Activated gamma-delta T cell treated with anti-CD3 and anti-CD28 coated beads, Interleukin-2, amount 50 U/mL, for 16 hours (primary cell): ENCODE data around the gene LEMD2.

Experiments
- DNase-seq: peaks from one replicate; pipeline ENCODE4 v3.0.0-alpha.2; 2020; ENCODE audit warnings: low read depth

LEMD2 gene

DNA sequence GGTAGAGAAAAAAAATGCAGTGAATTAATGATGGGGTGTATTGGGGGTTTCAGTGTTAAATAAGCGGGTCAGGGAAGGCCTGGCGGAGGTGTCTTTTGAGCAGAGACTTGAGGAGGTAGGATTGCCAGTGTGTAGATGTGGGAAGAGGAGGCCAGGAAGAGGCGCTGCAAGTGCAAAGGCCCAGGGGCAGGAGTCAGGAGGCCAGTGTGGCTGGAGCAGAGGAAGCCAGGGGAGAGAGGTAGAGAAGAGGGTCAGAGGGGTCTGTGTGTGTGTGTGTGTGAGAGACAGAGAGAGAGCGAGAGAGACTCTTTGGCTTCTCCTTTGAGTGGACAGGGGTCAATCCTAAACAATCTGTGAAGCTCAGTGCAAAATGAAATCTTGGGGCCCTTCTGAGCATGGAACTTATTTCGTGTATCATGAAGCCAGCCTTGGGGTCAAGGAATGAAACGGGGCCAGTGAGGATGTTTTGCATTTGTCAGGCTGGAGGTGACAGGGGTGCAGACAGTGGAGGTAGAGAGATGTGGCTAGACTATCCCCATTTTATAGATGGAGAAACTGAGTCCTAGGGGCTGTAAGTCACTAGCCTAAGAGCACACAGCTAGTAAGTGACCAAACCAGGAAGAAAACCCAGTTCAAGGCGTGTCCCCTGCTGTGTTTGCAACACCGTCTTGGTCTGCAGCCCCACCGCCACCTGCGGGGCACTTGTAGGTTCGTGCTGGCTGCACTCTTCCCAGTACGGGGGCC, 32.5 kb downstream of the LEMD2 start:
- DNase-seq: no peak

- DNase-seq: no peak
These were observed 33.7 kb downstream of the LEMD2 start for GRCh38 chr6:33755070-33755869.

DNA sequence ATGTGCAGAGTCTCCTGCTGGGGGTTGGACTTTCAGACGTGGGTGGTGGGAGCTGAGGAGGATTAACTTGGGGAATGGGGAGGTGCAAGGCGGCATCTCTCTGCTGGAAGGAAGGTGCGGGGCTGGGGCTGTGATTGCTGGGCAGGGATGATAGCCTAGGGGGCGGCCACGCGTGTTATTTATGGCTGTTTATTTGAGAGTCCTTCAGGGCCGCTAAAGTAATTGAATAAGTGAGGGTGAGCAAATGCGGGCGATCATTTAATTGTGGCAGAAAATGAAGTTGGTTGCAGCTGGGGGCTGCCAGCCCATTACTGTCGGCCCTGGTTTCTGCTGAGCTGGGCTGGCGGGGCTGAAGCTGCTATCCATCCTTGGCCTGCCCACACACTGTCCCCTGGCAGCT, 34.7 kb downstream of the LEMD2 start:
- no peak for DNase-seq

DNA sequence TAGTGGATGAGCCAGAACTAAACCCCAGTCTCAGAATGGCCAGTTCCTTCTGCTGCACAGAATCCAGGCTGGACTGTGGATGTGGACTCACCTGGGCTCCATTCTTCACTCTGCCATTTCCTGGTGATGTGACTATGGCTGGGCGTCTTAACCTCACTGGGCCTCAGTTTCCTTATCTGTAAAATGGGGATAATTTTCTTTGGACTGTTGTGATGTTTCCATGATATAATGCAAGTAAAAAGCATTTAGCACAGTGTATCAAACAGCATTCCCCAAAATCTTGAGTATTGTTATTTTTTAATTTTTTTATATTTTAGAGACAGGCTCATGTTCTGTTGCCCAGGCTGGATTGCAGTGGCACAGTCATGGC, 36.3 kb downstream of the LEMD2 start:
- no peak for DNase-seq

GRCh38 chr6:33751771-33752645, 36.9 kb downstream of the LEMD2 start:
- no peak for DNase-seq

DNA sequence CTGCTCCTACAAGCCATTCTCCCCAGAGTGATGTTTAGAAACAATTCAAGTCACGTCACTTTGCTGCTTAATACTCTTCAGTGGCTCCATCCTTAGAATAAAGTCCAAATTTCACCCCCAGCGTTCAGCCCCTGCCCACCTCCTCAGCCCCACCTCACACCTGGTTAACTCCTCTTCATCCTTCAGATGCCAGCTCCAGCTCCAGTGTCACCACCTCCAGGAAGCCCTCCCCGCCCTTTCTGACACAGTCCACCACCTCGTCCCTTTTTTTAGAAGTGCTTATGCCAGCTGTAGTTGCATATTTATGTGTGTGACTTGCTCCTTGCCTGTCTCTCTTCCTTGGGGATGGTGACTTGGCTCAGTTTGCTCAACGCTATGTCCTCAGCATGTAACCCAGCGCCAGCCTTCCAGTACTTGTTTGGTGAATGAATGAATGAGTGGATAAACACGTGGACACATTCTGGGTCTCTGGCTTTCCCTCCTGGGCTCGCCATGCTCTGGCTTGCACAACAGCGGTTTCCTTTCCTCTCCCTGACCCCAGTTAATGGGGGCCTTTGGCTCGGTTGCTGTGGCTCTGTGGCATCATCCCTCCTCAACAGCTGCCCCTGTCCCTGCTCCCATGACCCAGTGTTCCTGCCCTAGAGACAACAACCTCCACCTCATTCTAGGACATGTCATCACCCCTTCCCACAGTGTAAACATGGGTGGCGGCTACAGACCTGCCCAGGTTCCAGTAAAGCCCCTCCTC, 38.5 kb downstream of the LEMD2 start:
- DNase-seq: no peak

DNA sequence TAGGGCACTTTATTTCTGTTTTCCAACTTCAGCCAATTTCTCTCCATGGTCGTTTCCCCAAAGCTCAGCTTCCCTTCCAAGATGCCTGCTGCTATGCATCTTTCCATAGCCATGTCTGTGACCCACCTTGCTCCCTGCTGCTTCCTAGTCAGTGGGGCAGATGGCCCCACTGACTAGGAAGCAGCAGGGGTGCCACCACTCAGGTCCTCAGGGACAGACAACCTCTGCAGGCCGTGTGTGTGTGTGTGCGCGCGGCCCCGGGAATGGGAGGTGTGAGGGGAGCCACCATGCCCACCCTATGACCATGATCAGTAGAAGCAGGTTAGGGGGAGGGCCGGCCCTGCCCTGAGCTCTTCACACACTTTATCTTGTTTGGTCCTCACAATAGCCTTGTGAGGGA, 39.5 kb downstream of the LEMD2 start:
- no peak for DNase-seq

- no peak for DNase-seq
These were observed 40.1 kb downstream of the LEMD2 start for GRCh38 chr6:33748841-33749240.

DNA sequence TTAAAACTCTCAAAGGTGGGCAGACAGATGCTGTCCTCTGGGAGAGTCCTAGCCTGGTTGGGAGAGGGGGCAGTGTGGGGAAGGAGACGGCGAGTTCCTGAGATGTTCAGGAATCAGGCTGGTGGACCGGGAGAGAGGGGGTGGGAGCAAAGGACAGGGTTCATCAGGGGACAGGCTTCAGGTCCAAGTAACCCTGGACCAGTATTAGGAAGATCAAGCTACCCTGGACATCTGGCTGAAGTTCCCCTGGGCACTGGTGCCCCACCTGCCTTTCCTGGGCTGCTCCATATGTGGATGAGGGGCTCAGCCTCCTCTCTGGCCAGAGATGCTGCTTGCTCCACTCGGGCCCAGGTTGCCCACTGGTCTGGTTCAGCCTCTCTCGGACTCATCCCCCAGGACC, 41.1 kb downstream of the LEMD2 start:
- no peak for DNase-seq

DNA sequence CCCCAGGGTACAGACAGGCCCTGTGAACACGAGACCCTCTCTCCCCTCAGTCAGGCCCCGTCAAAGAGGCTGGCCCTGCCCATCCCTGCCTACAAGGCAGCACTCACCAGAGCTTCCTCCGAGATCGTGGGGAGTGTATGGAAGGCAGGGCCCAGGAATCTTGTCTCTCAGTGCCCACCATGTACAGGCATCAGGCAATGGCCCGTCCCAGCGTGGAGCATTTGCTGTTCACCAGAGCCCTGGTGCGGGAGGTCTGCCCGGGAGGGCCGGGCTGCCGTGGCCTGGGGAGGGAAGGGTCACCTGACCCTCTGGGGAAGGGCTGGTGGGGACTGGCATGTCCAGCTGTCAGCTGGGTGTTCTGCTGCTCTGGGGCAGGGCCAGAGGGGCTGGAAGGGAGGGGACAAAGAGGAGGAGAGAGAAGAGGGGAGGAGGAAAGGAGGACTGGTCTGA, 42.3 kb downstream of the LEMD2 start, which contains the start of gene IP6K3:
Gene IP6K3 (minus strand): TSS at position 255 of the 450 bp plus-strand sequence. CDS start 11,429 bp downstream, outside the sequence.
- no peak for DNase-seq

DNA sequence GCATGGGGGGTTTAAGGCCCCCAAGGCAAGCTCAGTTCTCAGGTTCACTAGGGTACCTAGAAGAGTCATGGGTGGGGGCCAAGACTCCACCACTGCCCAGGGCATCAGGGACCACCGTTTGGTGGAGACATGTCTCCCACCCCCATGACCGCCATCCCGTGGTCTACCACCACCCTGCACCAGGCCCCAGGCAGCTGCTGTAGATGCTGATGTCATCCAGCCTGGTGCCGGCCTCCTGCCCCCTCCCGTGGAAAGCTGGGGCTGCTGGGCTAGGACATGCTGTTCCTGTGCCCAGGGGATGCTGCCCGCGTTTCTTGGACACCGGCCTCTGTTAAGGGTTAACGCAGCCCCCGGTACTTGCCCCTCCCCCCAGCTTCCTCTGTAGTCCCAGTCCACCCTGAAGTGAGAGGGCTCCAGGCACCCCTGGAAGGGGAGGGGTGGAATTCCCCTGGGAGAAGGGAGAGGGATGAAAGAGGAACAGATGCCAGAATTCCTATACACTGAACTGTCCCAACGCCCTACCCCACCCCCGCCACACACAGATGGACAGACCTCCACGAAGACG, 42.8 kb downstream of the LEMD2 start:
- DNase-seq: no peak

DNA sequence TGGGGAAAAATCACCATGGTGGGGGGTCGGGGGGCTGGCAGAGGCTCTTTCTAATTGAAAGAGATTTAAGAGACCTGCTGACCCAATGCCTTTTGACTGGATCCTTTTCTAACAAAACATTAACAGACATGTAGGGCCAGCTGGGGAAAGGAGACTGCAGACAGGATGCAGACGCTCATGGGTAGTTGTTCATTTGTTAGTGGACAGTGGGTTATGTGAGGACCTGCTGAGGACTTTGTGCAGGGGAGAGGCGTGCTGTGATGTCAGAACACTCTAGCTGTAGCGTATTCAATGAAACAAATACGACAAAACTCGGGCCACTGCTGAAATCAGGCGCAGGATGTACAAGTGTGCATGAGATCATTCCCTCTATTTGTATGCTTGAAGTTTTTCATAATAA, 43.4 kb downstream of the LEMD2 start:
- no peak for DNase-seq

DNA sequence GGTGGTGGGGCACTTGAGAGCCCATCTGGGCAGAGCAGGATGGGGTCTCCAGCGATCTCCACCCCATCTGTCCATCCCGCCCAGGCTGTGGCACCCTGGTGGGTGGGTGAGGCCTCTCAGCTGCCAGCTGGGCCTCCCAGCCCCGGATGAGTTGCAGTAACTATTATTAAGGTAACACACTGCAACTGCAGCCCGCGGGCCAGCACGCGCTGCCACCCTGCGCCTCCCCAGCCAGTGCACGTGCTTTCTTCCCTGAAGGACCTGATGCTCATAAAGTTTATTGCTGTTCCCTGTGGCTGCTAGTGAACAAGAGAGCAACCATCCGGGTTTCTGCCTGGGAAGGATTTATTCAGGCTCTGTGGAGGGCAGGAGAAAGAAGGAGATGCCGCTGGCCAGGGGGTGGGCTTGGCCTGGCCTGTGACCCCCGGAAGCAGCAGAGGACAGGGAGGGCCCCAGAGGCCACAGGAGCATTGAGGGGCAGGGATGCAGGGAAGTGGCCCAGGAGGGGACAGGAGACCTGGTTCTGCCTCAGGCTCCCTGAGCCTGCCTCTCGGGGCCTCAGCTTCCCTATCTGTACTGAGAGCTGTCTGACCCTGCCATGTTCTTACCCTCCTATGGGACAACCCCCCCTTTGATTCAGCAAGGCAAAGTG, 43.9 kb downstream of the LEMD2 start:
- DNase-seq: no peak

DNA sequence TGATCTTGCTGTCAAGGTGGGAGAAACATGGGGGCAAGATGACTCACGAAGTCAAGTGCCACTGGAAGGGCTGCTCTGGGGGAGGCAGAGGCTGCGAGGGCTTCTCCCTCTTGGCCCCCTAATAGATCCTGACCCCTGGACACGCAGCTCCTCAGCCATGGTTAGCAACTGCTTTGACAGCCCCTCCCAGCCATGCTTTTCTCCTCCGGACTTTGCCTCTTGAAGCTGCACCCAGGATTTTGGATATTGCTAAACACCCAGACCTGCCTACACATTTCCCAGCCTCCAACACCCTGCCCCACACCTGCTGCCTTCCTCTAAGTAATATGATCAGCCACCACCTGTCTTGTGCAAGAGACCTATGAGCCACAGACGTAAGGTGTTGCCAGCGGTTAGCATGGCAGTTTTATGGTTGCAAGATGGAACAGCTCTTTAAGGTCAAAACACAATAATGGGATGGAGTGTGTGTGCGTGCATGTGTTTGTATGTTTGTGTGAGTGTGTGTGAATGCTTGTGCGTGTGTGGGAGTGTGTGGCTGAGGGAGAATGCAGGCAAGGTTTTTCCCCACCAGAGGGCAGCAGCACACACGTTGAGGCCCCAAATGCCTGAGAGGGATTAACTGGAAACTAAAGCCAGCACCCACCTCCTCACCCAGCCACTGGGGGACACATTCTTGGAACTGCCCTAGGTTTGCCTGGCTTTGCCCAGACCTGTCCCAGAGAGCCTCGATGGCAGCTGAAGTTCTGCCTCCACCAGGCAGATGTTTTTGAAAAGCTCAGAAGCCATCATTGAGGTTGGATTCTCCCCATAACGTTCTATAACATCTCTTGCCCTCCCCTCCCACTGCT, 44.7 kb downstream of the LEMD2 start:
- DNase-seq: peak; percentile 68

DNA sequence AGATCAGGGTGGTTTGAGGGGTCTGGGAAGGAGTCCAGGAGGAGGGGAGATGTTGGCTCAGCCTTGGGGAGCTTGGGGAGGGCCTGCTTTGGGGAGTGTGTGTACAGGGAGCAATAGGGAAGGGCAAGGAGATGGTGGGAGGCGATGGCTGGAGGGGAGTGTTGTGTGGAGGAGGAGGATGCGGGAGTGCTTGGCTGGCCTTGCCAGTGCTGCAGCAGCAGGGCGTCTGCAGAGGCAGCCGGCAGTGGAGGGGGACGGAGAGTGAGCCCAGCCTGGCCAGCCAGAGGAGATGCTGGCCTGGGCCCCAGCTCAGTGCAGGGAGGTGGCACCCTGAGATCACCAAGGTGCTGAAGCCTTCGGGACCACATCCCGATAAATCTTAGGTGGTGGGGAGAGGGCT, 46.1 kb downstream of the LEMD2 start:
- DNase-seq: no peak

DNA sequence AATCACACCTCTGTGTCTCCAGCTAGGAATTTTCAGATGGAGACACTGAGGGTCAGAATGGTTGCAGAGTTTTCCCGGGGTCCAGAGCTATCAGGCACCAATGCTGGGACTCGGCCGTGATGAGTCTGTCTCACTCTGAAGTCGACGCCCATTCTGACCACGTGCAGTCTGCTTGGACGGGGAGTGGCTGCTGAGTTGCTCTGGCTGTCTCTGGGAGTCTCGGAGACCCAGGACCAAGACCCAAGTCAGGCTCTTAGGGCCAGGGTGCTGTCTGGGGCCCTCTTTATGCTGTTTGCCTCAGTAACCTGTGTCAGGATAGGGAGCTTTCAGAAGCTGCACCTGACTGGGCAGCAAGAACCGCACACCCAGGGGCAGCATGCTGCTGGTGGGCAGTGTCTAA, 46.8 kb downstream of the LEMD2 start:
- DNase-seq: no peak

- DNase-seq: no peak
These were observed 48.1 kb downstream of the LEMD2 start for GRCh38 chr6:33740794-33741193.

- no peak for DNase-seq
These were observed 48.7 kb downstream of the LEMD2 start for GRCh38 chr6:33740204-33740608.

- DNase-seq: no peak
These were observed 49.4 kb downstream of the LEMD2 start for GRCh38 chr6:33739571-33739970.

- no peak for DNase-seq
These were observed 50.1 kb downstream of the LEMD2 start for GRCh38 chr6:33738879-33739278.
